Peyer's patch (tissue), 4 donors: Measurements from ENCODE around the gene ADAP1.

ENCODE experiments used
- POLR2A ChIP-seq, 2 donors: fragments of 450-650 bp; IDR thresholded peaks; one replicate each; pipeline ENCODE4 v1.5.1; 2017; ENCODE audit warnings: antibody characterized with exemption in 2 of 2, mild to moderate bottlenecking in 2 of 2, moderate library complexity in 2 of 2
- TF ChIP-seq, protein P1 (sequence below), 6 experiments: fragments of 450-650 bp in 4 of 6; fragments of 200-600 bp in 2 of 6; sonication (generic) in 1 of 6; IDR thresholded peaks; one replicate each; pipeline ENCODE4 v1.5.1; 2017 to 2019; ENCODE audit warnings: antibody characterized with exemption in 6 of 6, mild to moderate bottlenecking in 3 of 6, moderate library complexity in 1 of 6

GRCh38 chr7:891291-891690 lies 63.2 kb downstream of the ADAP1 start:
- TF ChIP-seq, protein P1, sequence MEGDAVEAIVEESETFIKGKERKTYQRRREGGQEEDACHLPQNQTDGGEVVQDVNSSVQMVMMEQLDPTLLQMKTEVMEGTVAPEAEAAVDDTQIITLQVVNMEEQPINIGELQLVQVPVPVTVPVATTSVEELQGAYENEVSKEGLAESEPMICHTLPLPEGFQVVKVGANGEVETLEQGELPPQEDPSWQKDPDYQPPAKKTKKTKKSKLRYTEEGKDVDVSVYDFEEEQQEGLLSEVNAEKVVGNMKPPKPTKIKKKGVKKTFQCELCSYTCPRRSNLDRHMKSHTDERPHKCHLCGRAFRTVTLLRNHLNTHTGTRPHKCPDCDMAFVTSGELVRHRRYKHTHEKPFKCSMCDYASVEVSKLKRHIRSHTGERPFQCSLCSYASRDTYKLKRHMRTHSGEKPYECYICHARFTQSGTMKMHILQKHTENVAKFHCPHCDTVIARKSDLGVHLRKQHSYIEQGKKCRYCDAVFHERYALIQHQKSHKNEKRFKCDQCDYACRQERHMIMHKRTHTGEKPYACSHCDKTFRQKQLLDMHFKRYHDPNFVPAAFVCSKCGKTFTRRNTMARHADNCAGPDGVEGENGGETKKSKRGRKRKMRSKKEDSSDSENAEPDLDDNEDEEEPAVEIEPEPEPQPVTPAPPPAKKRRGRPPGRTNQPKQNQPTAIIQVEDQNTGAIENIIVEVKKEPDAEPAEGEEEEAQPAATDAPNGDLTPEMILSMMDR (IDR thresholded peaks at IDR 0.05), result no peak
- no peak for TF ChIP-seq POLR2A (IDR thresholded peaks at IDR 0.05)
